Measurements from ENCODE around the gene RELN.

DNA sequence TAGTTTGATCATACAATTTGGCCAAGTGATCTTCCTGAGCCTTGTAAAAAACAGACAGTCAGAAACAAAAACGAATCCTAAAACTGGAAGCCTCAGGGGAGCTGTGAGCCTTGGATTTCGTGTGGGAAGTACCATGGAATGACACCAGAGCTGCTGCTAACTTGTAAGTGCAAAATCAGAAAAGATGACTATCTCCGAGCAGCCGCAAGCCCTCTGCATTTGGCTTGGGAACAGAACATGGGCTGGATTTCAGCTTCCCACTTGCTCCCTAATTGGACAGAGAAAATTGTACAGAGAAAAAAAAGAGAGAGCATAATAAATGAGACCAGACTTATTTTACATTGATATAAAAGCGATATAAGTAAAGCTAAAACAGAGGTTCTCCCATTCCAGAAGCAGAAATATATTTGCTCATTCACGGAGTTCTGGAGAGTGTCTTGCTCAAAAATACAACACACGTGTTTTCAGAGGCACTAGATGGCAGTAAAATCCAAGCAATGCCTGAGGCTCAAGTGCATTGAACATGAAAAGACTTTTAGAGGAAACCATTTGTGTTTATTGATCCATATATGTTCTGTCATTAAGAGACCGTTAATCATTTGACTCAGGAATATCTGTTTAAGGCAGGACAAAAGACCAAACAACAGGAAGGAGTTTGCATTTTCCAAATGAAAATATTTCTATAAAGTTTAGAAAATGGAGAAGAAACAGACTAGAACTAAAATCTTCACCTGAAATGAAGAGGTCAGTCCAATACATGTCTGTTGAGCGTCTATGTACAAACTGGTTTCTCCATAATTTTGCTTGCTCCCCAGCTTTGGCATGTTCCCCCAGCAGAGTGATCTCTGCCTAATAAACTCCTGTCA is 465.2 kb downstream of the RELN start:
- TF ChIP-seq ELF4 (IDR thresholded peaks at IDR 0.05) (no peak), FOXA1 (IDR thresholded peaks at IDR 0.05) (no peak), TARDBP (IDR thresholded peaks at IDR 0.05) (no peak), BHLHE40 (IDR thresholded peaks at IDR 0.05; ENCODE audit: borderline replicate concordance) (no peak), SUZ12 (IDR thresholded peaks at IDR 0.05) (no peak), HDGF (IDR thresholded peaks at IDR 0.05; ENCODE audit: borderline replicate concordance) (no peak), FOXM1 (IDR thresholded peaks at IDR 0.05; ENCODE audit: borderline replicate concordance) (no peak), FOXK2 (IDR thresholded peaks at IDR 0.05) (no peak), SP1 (IDR thresholded peaks at IDR 0.05) (no peak), PKNOX1 (IDR thresholded peaks at IDR 0.05) (no peak), NFRKB (IDR thresholded peaks at IDR 0.05) (no peak), L3MBTL2 (conservative IDR thresholded peaks at IDR 0.05) (no peak), ZNF384 (IDR thresholded peaks at IDR 0.05) (no peak), LEF1 (IDR thresholded peaks at IDR 0.05; ENCODE audit: borderline replicate concordance) (no peak)

Measured in HEK293T (cell line).